ENCODE results near the gene CCNC.

DNA sequence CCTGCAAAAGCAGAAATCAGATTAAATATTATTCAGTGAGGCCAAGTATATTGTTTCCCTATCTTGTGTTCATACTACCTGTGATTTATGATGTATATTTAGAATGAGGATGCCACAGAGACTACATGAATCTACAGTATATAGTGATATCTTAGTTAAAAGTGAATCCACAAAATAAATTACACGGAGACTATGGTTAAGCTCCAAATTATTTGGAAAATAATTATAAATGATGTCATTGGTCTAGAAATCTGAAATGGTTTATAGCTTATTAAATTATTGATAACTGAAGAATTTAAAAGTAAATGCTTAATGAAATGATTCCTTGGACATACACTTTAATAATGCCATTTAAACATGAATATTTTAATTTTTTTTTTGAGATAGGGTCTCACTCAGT is 49.0 kb downstream of the CCNC start:
- TF ChIP-seq TCF7L2 (IDR thresholded peaks at IDR 0.05; ENCODE audit: low read depth, low read length): no peak
- no peak for TF ChIP-seq CTCF (IDR thresholded peaks at IDR 0.05)
- no peak for TF ChIP-seq POLR2AphosphoS5 (IDR thresholded peaks at IDR 0.05; ENCODE audit: low read depth, low read length)
- TF ChIP-seq SIN3A (IDR thresholded peaks at IDR 0.05; ENCODE audit: borderline replicate concordance, insufficient read depth, low read depth, low read length): no peak

Measured in Panc1 (cell line).